DOHH2 (cell line): ENCODE results near the gene CNNM3.
A peak's percentile ranks its signal among the peaks of the same experiment; 100 is the strongest.

Experiments used
- H3F3A ChIP-seq: fragments of 200-600 bp; sonication (generic), shearing (Covaris generic); 2 replicates; pipeline ENCODE4 v1.6.0; 2016; ENCODE audit warnings: antibody characterized with exemption, mild to moderate bottlenecking; ENCODE audit not compliant: control insufficient read depth, insufficient read depth
- H3K27ac ChIP-seq: fragments of 200-600 bp; sonication (generic); 2 replicates; pipeline ENCODE4 v1.5.1; 2014; ENCODE audit warnings: low read depth, mild to moderate bottlenecking, low read length, moderate library complexity
- H3K27me3 ChIP-seq: fragments of 200-600 bp; sonication (generic); 2 replicates; pipeline ENCODE4 v1.6.1; 2014; ENCODE audit warnings: mild to moderate bottlenecking, low read length, mixed read lengths; ENCODE audit not compliant: control insufficient read depth
- H3K36me3 ChIP-seq: fragments of 200-600 bp; sonication (generic); 2 replicates; pipeline ENCODE4 v1.6.1; 2014; ENCODE audit warnings: mild to moderate bottlenecking, low read length, moderate library complexity, mixed read lengths; ENCODE audit not compliant: control insufficient read depth
- H3K4me1 ChIP-seq: fragments of 200-600 bp; sonication (generic); 2 replicates; pipeline ENCODE4 v1.6.1; 2014; ENCODE audit warnings: mild to moderate bottlenecking, low read length, mixed read lengths; ENCODE audit not compliant: control insufficient read depth
- H3K4me2 ChIP-seq: fragments of 200-600 bp; sonication (generic); 2 replicates; pipeline ENCODE4 v1.6.0; 2014; ENCODE audit warnings: mild to moderate bottlenecking, low read length, moderate library complexity
- H3K4me3 ChIP-seq: fragments of 200-600 bp; sonication (generic); 2 replicates; pipeline ENCODE4 v1.5.1; 2014; ENCODE audit warnings: mild to moderate bottlenecking, low read length, mixed read lengths
- H3K79me2 ChIP-seq: fragments of 200-600 bp; sonication (generic); 2 replicates; pipeline ENCODE4 v1.6.1; 2014; ENCODE audit warnings: mild to moderate bottlenecking, low read length, mixed read lengths; ENCODE audit not compliant: control insufficient read depth
- H3K9me2 ChIP-seq: fragments of 200-600 bp; sonication (generic); replicated peaks from 2 replicates; pipeline ENCODE4 v1.6.1; 2014; ENCODE audit warnings: mild to moderate bottlenecking, low read length, mixed read lengths; ENCODE audit not compliant: control insufficient read depth
- H3K9me3 ChIP-seq: fragments of 200-600 bp; sonication (generic); 2 replicates; pipeline ENCODE4 v1.6.1; 2014; ENCODE audit warnings: antibody characterized with exemption, low read length, mixed read lengths; ENCODE audit not compliant: control insufficient read depth, insufficient read depth
- H4K20me1 ChIP-seq: fragments of 200-600 bp; sonication (generic); 2 replicates; pipeline ENCODE4 v1.6.0; 2014; ENCODE audit warnings: low read depth, mild to moderate bottlenecking, antibody characterized with exemption, low read length, moderate library complexity; ENCODE audit not compliant: control insufficient read depth, insufficient read depth
- CTCF ChIP-seq: fragments of 200-600 bp; sonication (generic); IDR thresholded peaks from one replicate; pipeline ENCODE4 v1.5.1; 2014; ENCODE audit warnings: antibody characterized with exemption, mild to moderate bottlenecking, low read depth, low read length; ENCODE audit not compliant: poor library complexity, severe bottlenecking
- EZH2phosphoT487 ChIP-seq: fragments of 200-600 bp; sonication (generic); IDR thresholded peaks from 2 replicates; pipeline ENCODE4 v1.6.1; 2017; ENCODE audit warnings: borderline replicate concordance, mild to moderate bottlenecking, antibody characterized with exemption, low read length, moderate library complexity, mixed read lengths

The CNNM3 gene

GRCh38 chr2:96835830-96836229 lies 19.8 kb downstream of the CNNM3 start:
- H3K4me3 ChIP-seq: no peak overlapping the region
- H3K9me3 ChIP-seq: no peaks in the 10 kb centered on the region
- H4K20me1 ChIP-seq: no peaks in the 10 kb centered on the region
- no peaks in the 10 kb centered on the region for H3K27me3 ChIP-seq
- H3K4me2 ChIP-seq: no peak overlapping the region
- peaks cover 38% of the 10 kb centered on the region for H3K4me1 ChIP-seq
- H3F3A ChIP-seq: peaks cover 3% of the 10 kb centered on the region
- no peaks in the 10 kb centered on the region for H3K9me2 ChIP-seq
- H3K36me3 ChIP-seq: peaks cover 34% of the 10 kb centered on the region
- TF ChIP-seq EZH2phosphoT487: no peak
- no peak overlapping the region for H3K27ac ChIP-seq
- H3K79me2 ChIP-seq: no peaks in the 10 kb centered on the region

- Histone ChIP-seq H3K4me1 (peaks cover 29% of the 10 kb centered on the region), H3K27me3 (no peaks in the 10 kb centered on the region), H3K79me2 (no peaks in the 10 kb centered on the region), H3K4me3 (no peak overlapping the region), H3K36me3 (peaks cover 17% of the 10 kb centered on the region), H3K27ac (no peak overlapping the region), H4K20me1 (no peaks in the 10 kb centered on the region), H3K9me3 (no peaks in the 10 kb centered on the region), H3F3A (peaks cover 3% of the 10 kb centered on the region), H3K4me2 (no peak overlapping the region), H3K9me2 (no peaks in the 10 kb centered on the region)
- TF ChIP-seq CTCF: no peak
- no peak for TF ChIP-seq EZH2phosphoT487
Observed at GRCh38 chr2:96837575-96837974, 21.5 kb downstream of the CNNM3 start.

GRCh38 chr2:96838345-96839292 lies 22.6 kb downstream of the CNNM3 start:
- Histone ChIP-seq H3K27me3 (no peaks in the 10 kb centered on the region), H3K36me3 (peaks cover 10% of the 10 kb centered on the region), H3K4me3 (no peak overlapping the region), H3K9me3 (no peaks in the 10 kb centered on the region), H3K79me2 (no peaks in the 10 kb centered on the region), H3K9me2 (no peaks in the 10 kb centered on the region), H4K20me1 (no peaks in the 10 kb centered on the region), H3K27ac (no peak overlapping the region), H3K4me2 (peak overlapping the region; percentile 40), H3F3A (peaks cover under 1% of the 10 kb centered on the region), H3K4me1 (peaks cover 19% of the 10 kb centered on the region)
- TF ChIP-seq CTCF (no peak), EZH2phosphoT487 (no peak)

- H3K4me1 ChIP-seq: peaks cover 17% of the 10 kb centered on the region
- H3K27me3 ChIP-seq: no peaks in the 10 kb centered on the region
- no peaks in the 10 kb centered on the region for H3K9me3 ChIP-seq
- TF ChIP-seq EZH2phosphoT487 (no peak), CTCF (no peak)
- H3K4me3 ChIP-seq: peak overlapping the region; percentile 42
- H3K36me3 ChIP-seq: peaks cover 8% of the 10 kb centered on the region
- no peaks in the 10 kb centered on the region for H3K79me2 ChIP-seq
- H3K9me2 ChIP-seq: no peaks in the 10 kb centered on the region
- H4K20me1 ChIP-seq: no peaks in the 10 kb centered on the region
- H3K4me2 ChIP-seq: peak overlapping the region; percentile 40
- H3F3A ChIP-seq: no peaks in the 10 kb centered on the region
- H3K27ac ChIP-seq: no peak overlapping the region
Observed at GRCh38 chr2:96839293-96839874, 23.3 kb downstream of the CNNM3 start.
